HCT116 (cell line): Measurements from ENCODE around the gene LYVE1.

Experiments used
- CEBPB ChIP-seq: IDR thresholded peaks from 2 replicates; pipeline ENCODE4 v1.6.1; 2012; ENCODE audit warnings: low read depth
- EGR1 ChIP-seq: IDR thresholded peaks from 2 replicates; pipeline ENCODE4 v1.6.1; 2012; ENCODE audit warnings: low read depth
- EZH2 ChIP-seq: fragments of 200-600 bp; sonication (generic); IDR thresholded peaks from 2 replicates; pipeline ENCODE4 v1.6.1; 2017; ENCODE audit warnings: antibody characterized with exemption, mixed run types
- EZH2phosphoT487 ChIP-seq: fragments of 200-600 bp; IDR thresholded peaks from 2 replicates; pipeline ENCODE4 v1.6.1; 2018; ENCODE audit warnings: antibody characterized with exemption, borderline replicate concordance
- POLR2A ChIP-seq: IDR thresholded peaks from 2 replicates; pipeline ENCODE4 v1.7.0; 2011; ENCODE audit warnings: borderline replicate concordance; ENCODE audit not compliant: insufficient read depth, insufficient read length; ENCODE audit errors: extremely low read depth
- POLR2AphosphoS5 ChIP-seq: IDR thresholded peaks from 2 replicates; pipeline ENCODE4 v1.6.1; 2011; ENCODE audit warnings: mild to moderate bottlenecking, low read depth, low read length, moderate library complexity
- SRF ChIP-seq: IDR thresholded peaks from 2 replicates; pipeline ENCODE4 v1.6.1; 2012; ENCODE audit warnings: low read depth
- YY1 ChIP-seq: IDR thresholded peaks from 2 replicates; pipeline ENCODE4 v1.6.1; 2011; ENCODE audit warnings: low read length, low read depth, moderate library complexity, mild to moderate bottlenecking; ENCODE audit not compliant: insufficient replicate concordance; ENCODE audit errors: extremely low read depth
- ZFX ChIP-seq: fragments of 450-650 bp; IDR thresholded peaks from 2 replicates; pipeline ENCODE4 v1.6.1; 2017
- TF ChIP-seq, protein P1 (sequence below), 3 experiments: fragments of 200-600 bp in 1 of 3; sonication (generic) in 1 of 3; IDR thresholded peaks in 2 of 3; conservative IDR thresholded peaks in 1 of 3; 2 replicates each; pipeline ENCODE4 v1.5.1; 2012 to 2017; ENCODE audit warnings: low read depth in 2 of 3, low read length in 2 of 3, antibody characterized with exemption in 1 of 3, borderline replicate concordance in 1 of 3, control low read depth in 1 of 3, mild to moderate bottlenecking in 1 of 3, mixed read lengths in 1 of 3, mixed run types in 1 of 3, moderate library complexity in 1 of 3; ENCODE audit not compliant: insufficient read depth in 1 of 3
- TF ChIP-seq, protein P2 (sequence below): IDR thresholded peaks from 2 replicates; pipeline ENCODE4 v1.6.1; 2012
- TF ChIP-seq, protein P3 (sequence below): IDR thresholded peaks from 2 replicates; pipeline ENCODE4 v1.6.1; 2011; ENCODE audit warnings: mild to moderate bottlenecking, low read length, moderate library complexity; ENCODE audit not compliant: insufficient replicate concordance; ENCODE audit errors: extremely low read depth

DNA sequence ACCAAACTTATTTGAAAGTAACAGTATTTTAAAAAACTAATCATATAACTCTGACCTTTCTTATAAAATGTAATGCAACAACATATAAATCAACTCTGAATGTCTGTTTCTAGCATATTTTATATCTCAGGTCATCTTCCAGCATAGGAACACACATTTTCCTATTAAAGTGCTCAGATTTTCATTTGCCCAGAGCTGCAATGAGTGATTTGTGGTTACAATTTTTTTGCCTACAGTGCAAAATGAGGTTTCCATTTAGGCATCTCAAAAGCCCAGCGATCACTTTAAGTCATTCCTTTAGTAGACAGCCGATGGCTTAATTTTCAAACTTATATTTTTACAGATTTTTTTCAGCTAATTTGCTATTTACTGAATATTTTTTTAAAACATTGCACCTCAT lies 1.0 kb downstream of the LYVE1 start:
- TF ChIP-seq, protein P1, sequence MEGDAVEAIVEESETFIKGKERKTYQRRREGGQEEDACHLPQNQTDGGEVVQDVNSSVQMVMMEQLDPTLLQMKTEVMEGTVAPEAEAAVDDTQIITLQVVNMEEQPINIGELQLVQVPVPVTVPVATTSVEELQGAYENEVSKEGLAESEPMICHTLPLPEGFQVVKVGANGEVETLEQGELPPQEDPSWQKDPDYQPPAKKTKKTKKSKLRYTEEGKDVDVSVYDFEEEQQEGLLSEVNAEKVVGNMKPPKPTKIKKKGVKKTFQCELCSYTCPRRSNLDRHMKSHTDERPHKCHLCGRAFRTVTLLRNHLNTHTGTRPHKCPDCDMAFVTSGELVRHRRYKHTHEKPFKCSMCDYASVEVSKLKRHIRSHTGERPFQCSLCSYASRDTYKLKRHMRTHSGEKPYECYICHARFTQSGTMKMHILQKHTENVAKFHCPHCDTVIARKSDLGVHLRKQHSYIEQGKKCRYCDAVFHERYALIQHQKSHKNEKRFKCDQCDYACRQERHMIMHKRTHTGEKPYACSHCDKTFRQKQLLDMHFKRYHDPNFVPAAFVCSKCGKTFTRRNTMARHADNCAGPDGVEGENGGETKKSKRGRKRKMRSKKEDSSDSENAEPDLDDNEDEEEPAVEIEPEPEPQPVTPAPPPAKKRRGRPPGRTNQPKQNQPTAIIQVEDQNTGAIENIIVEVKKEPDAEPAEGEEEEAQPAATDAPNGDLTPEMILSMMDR (IDR thresholded peaks at IDR 0.05 in 2 of 3, conservative IDR thresholded peaks at IDR 0.05 in 1 of 3; ENCODE audit: borderline replicate concordance in 1 of 3, insufficient read depth in 1 of 3, low read depth in 2 of 3, low read length in 2 of 3) = no peak
- TF ChIP-seq CEBPB (no peak), EZH2 (no peak), POLR2A (no peak), EZH2phosphoT487 (no peak), POLR2AphosphoS5 (no peak), ZFX (no peak), SRF (no peak), EGR1 (no peak), YY1 (no peak)
- TF ChIP-seq, protein P2, sequence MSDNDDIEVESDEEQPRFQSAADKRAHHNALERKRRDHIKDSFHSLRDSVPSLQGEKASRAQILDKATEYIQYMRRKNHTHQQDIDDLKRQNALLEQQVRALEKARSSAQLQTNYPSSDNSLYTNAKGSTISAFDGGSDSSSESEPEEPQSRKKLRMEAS = no peak
- TF ChIP-seq, protein P3, sequence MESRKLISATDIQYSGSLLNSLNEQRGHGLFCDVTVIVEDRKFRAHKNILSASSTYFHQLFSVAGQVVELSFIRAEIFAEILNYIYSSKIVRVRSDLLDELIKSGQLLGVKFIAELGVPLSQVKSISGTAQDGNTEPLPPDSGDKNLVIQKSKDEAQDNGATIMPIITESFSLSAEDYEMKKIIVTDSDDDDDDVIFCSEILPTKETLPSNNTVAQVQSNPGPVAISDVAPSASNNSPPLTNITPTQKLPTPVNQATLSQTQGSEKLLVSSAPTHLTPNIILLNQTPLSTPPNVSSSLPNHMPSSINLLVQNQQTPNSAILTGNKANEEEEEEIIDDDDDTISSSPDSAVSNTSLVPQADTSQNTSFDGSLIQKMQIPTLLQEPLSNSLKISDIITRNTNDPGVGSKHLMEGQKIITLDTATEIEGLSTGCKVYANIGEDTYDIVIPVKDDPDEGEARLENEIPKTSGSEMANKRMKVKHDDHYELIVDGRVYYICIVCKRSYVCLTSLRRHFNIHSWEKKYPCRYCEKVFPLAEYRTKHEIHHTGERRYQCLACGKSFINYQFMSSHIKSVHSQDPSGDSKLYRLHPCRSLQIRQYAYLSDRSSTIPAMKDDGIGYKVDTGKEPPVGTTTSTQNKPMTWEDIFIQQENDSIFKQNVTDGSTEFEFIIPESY = no peak
